GM21717 (cell line): ENCODE results near the gene TLE2.
"Not testable (repeated sequence)": the region's sequence is repeated elsewhere in the genome, so short reads cannot be mapped to it uniquely, and the experiment has no call there.

ENCODE experiments used
- ATAC-seq: cut with Tn5 transposase; IDR thresholded peaks from one replicate; pipeline ENCODE4 v1.9.1; 2021; ENCODE audit warnings: mild to moderate bottlenecking, moderate library complexity; ENCODE audit not compliant: unreplicated experiment

TLE2 gene

GRCh38 chr19:2987797-2988196, 41.3 kb downstream of the TLE2 start:
- no peak for ATAC-seq

- ATAC-seq, result no peak
These were observed 42.0 kb downstream of the TLE2 start for GRCh38 chr19:2986951-2987524.

GRCh38 chr19:2984215-2984528, 44.9 kb downstream of the TLE2 start:
- no peak for ATAC-seq

DNA sequence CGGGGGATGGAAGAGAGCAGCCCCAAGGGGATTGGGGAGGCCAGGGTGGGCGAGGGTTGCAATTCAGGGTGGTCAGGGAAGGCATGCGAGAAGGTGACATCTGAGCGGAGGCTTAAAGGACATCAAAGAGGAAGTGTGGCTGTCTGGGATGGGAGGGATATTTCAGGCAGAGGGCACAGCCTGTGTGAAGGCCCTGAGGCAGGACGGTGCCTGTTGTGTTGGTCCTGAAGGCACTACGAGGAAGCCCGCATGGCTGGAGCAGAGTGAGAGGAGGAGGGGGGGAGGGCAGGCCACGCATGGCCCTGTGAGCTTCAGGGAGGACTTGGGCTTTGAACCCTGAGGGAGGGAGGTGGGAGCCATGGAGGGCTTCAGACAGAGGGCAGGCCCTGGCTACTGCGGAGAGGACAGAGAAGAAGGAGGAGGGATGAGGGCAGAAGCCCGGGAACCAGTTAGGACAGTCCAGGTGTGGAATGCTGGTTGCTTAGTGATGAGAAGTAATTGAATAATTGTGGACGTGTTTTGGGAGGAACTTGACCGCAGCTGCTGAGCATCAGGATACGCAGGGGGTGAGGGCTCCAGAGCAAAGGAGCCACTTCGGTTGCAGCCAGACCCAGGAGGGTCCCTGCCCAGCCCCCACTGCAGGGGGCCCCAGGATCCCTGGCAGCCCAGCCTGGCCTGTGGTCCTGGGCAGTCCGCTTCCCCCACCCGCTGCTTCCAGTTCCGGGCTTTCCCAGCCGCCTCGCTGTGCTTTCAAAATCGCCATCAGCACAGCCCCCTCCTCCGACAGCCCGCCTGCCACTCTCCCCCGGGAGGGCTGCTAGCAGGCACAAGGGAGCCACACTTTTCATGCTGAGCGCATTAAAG, 45.5 kb downstream of the TLE2 start:
- no peak for ATAC-seq

GRCh38 chr19:2982983-2983350, 46.1 kb downstream of the TLE2 start:
- ATAC-seq, result no peak

GRCh38 chr19:2982561-2982960, 46.5 kb downstream of the TLE2 start:
- ATAC-seq, result no peak

DNA sequence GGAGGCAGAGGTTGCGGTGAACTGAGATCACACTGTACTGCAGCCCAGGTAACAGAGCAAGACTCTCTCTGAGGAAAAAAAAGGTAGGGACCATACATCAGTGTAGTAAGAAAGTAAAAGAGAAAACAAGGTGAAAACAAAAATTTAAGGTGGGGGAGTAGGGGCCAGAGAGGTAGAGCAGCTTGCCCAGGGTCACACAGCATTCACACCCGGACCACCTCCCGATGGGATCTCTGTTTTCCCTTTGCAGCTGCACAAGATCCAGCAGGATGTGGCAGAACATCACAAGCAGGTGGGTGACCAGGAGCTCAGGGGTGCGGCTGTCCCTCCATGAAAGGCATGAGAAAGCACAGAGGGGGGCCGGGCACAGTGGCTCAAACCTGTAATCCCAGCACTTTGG, 47.2 kb downstream of the TLE2 start:
- ATAC-seq, result no peak

GRCh38 chr19:2978772-2979171, 50.3 kb downstream of the TLE2 start:
- ATAC-seq, result no peak

GRCh38 chr19:2978166-2978767, 50.8 kb downstream of the TLE2 start:
- no peak for ATAC-seq

DNA sequence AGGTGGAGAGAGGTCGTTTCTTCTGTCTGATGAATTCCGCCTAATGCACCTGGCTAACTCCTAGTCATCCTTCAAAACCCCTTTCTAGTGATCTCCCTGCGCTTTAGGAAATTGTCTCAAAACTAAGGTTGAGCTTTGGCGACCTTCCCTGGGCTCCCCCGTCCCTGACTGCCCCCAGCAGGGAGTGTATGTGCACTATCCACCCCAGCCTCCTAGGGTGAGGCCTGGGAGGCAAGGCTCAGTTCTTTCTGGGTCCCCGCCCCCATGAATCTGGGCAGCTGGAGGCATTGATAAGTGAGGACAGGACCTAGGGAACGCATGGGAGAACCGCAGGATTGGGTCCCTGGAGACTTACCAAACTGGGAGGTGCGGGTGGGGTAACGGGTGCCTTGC, 51.3 kb downstream of the TLE2 start:
- no peak for ATAC-seq

DNA sequence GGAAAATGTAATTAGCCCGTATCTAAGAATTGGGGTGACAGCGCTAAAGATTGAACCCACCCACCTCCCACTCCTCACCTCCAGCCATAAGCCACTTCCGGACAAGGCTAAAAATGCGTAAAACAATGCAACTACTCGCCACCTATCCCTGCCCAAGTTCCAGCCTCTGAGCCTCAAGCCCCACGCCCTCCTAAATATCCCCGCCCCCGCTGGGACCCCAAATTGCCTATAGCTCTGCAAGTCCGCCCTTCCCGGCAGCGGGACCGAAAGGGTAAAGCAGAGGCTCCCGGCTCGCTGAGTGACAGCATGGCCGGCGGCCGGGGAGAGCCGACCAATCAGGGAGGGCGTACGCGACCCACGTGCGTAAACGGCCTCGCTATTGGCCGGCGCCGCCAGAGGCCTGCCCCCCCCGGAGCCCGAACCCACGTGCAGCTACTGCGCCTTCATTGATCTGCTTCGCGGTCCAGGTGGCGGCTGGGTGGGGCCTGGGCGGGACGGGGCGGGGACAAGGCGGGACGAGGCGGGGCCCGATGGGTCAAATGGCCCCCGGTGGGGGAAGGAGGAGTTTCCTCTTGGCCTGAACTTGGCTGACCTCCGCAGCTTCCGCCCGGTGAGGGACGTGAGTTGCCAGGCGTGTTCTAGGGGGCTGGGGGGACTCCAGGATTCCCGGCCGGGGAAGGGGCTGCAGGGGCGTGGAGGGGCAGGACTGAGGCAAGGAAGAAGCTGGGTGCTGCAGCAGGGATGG, 51.9 kb downstream of the TLE2 start, which contains the start of gene TLE6:
TLE6 (plus strand) TSS at position 564 of the 745 bp plus-strand sequence. CDS start 670 bp downstream, outside the sequence.
- ATAC-seq, result peak; percentile 80

GRCh38 chr19:2976609-2977000, 52.5 kb downstream of the TLE2 start:
- no peak for ATAC-seq

GRCh38 chr19:2974342-2975041, 54.6 kb downstream of the TLE2 start:
- no peak for ATAC-seq

DNA sequence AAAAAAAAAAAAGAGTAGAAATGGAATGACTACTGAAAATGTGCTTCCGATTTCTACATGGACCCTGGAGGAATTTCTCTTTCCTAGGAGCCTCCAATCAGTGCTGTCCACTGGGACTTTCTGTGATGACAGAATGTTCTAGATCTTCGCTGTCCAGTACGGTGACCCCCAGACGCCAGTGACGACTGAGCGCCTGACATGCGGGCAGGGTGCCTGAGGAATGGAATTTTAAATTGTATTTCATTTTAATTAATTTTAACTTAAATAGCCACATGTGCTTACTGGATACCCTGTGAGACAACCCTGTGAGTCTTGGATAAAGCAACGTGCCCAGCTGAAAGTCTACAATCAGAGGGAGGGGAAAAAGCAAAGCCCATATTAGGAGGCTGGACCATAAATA, 55.9 kb downstream of the TLE2 start:
- ATAC-seq, result no peak

DNA sequence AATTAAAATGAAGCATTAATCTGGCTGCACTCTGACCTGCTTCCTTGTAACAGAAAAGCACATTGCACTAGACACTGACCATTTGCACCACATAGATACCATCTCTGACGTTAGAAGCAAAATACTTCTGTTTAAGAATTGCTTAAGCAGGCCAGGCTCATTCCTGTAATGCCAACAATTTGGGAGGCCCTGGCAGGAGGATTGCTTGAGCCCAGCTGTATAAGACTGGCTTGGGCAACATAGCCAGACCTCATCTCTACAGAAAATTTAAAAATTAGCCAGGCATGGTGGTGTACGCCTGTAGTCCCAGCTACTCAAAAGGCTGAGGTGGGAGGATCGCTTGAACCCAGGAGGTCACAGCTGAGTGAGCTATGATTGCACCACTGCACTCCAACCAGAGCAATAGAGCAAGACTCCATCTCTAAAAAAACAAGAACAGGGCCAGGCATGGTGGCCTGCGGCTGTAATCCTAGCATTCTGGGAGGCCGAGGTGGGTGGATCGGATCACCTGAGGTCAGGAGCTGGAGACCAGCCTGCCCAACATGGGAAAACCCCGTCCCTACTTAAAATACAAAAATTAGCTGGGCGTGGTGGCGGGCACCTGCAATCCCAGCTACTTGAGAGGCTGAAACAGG, 58.8 kb downstream of the TLE2 start:
- no peak for ATAC-seq

DNA sequence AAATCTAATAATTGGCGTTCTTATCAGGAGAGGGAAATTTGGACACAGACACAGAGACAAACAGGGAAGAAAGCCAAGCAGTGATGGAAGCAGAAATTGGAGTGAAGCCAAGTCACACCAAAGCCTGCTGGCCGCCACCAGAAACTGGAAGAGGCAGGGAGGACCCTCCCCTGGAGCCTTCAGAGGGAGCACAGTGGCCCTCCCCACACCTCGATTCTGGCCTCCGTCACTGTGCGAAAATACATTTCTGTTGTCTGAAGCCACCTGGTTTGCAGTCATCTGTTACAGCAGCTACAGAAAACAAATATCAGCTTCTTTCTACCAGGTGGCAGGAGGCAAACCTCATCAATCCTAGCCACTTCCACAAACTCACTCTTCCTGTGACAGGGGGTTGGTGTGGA, 60.0 kb downstream of the TLE2 start:
- no peak for ATAC-seq

DNA sequence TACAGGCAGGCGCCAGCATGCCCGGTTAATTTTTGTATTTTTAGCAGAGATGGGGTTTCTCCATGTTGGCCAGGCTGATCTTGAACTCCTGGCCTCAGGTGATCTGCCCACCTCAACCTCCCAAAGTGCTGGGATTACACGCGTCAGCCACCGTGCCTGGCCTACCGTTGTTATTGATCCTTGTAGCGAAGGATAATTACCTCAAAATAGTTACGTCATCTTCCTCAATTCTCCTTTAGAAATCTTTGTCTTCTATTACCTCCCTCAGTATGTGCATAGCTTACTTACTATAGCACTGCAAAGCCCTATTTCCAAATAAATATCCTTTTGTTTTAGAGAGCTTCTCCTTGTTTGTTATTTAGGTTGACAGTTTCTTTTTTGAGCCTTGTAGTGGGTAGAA, 61.1 kb downstream of the TLE2 start:
- ATAC-seq, result no peak

DNA sequence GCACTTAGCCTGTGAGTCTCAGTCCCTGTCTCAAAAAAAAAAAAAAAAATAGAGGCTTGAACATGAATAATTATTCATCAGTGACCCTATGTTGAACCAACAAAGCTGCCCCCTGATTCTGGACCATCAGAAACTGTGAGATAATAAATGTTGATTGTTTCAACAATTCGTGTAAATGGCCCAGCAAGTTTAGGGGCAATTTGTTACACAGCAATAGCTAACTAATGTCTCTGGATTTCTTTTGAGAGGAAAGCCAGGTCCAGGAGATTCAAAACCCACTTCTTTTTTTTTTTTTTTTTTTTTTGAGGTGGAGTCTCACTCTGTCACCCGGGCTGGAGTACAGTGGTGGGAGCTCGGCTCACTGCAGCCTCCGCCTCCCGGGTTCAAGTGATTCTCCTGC, 64.2 kb downstream of the TLE2 start:
- no peak for ATAC-seq

GRCh38 chr19:2963631-2964030, 65.4 kb downstream of the TLE2 start:
- ATAC-seq, result not testable (repeated sequence)

- ATAC-seq, result no peak
These were observed 66.0 kb downstream of the TLE2 start for GRCh38 chr19:2963122-2963521.
